Epithelial cell of proximal tubule (primary cell): ENCODE results near the gene DIPK1A. TPM values are rescaled to one million over a fixed set of nuclear protein-coding genes. Genes with fewer than 3 reads are reported as not detected.
A peak's percentile ranks its signal among the peaks of the same experiment; 100 is the strongest.

Experiments used
- DNase-seq: peaks from one replicate; pipeline ENCODE4 v3.0.0-alpha.2; 2011; ENCODE audit warnings: low read depth
- H3K4me3 ChIP-seq: 2 replicates; pipeline ENCODE4 v1.5.1; 2011; ENCODE audit warnings: low read depth, mild to moderate bottlenecking, low read length
- CTCF ChIP-seq: conservative IDR thresholded peaks from 2 replicates; pipeline ENCODE4 v1.5.1; 2012; ENCODE audit warnings: low read depth, mild to moderate bottlenecking, low read length
- total RNA-seq: library from RNA; depleted of rRNA; stranded (reverse); fragments of >200 nt; gene quantifications from 2 replicates; pipeline ENCODE4 v1.2.3, GENCODE V29; 2015

Gene DIPK1A
- total RNA-seq, 1 donor from 2014 or later, result 3.1 TPM

DNA sequence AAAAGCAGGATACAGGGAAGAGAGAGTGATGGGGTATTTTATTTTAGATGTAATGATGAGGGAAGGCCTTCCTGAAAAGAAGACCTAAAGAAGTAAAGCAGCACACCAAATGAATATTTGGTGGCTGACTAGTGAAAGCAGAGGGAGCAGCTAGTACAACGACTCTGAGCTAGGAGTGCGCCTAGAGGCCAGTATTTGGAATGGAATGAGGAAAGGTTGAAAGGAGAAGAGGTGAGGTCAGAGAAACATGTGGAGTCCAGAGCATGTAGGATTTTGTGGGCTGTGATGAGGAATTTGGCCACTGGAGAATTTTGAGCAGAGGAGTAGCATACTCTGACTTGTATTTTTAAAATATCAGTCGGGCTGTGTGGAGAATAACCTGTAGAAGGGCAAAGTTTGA lies 141.2 kb downstream of the DIPK1A start:
- H3K4me3 ChIP-seq, result no peak overlapping the region
- TF ChIP-seq CTCF, result no peak
- DNase-seq, result no peak

DNA sequence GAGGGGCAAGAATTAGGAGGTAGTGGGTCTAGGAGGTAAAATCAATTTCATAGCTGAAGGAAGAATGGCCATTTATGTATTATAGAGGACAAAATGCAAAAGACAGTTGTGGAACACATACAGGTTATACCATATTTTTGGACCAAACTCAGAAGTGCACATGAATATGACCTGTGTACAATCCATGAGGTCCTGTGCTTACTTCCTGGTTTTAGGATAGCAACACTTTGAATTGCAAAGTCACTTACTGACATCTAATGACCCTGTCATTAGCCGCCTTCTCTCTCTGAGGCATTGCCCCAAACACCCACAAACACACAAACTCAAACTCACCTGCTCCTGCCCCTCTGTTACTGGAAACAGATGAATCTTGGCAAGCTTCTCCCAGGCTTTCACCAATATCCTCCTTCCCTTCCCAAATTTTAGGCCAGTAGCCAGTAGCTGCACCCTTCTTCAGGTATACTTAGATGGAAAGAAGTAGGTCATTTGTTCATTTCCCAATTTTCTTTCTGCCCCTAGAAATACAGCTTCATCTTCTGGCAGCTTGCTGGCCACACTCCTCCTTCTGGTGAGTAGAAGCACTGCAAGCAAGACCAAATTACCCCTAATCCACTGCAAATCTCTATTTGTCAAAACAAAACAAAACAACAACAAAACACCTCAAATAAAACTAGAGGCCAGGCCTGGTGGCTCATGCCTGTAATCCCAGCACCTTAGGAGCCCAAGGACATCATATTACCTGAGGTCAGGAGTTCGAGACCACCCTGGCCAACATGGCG lies 143.1 kb downstream of the DIPK1A start:
- DNase-seq, result no peak
- H3K4me3 ChIP-seq, result no peak overlapping the region
- TF ChIP-seq CTCF, result peak; percentile 78

GRCh38 chr1:92817137-92817697 lies 144.0 kb downstream of the DIPK1A start:
- no peak overlapping the region for H3K4me3 ChIP-seq
- no peak for TF ChIP-seq CTCF
- no peak for DNase-seq

- no peak for DNase-seq
- no peak for TF ChIP-seq CTCF
- H3K4me3 ChIP-seq, result no peak overlapping the region
Observed at GRCh38 chr1:92816732-92817131, 144.5 kb downstream of the DIPK1A start.

GRCh38 chr1:92808381-92808780 lies 152.9 kb downstream of the DIPK1A start:
- no peak for DNase-seq
- TF ChIP-seq CTCF, result no peak
- no peak overlapping the region for H3K4me3 ChIP-seq

DNA sequence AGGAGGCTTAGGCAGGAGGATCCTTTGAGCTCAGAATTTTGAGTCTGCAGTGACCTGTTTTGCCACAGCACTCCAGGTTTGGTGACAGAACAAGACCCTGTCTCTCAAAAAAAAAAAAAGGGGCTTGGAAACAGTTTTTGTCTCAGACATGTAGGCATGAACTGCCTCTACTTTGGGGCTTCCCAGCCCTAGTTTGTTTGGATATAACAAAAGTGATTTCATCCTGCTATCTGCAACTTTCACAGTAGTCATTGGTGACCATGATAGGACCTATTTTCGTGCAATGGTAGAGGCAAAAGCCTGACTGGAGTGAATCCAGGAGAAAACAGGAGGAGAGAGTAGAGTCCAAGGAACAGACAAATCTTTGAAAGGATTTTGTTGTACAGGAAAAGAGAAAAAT lies 156.0 kb downstream of the DIPK1A start:
- no peak for TF ChIP-seq CTCF
- no peak for DNase-seq
- H3K4me3 ChIP-seq, result no peak overlapping the region

- DNase-seq, result peak; percentile 72
- no peak for TF ChIP-seq CTCF
- no peak overlapping the region for H3K4me3 ChIP-seq
Observed at GRCh38 chr1:92804721-92805201, 156.5 kb downstream of the DIPK1A start.
